WTC11 (cell line): ENCODE measurements around the gene KLF11. TPM values are rescaled to one million over a fixed set of nuclear protein-coding genes. Genes with fewer than 3 reads are reported as not detected.
A peak's percentile ranks its signal among the peaks of the same experiment; 100 is the strongest.

Experiments
- ATAC-seq: fragments of 200-7000 bp; cut with Tn5 transposase; 2 replicates; pipeline ENCODE4 v1.10.0; 2021; ENCODE audit warnings: mild to moderate bottlenecking, moderate library complexity
- CTCF ChIA-PET: fragments of 300-600 bp; sonication (Branson Sonifier 250); formaldehyde crosslinking; loops from one replicate; lab custom pipeline; 2021; ENCODE audit warnings: antibody characterized with exemption; lab: Charles Lee
- POLR2A ChIA-PET: fragments of 350-600 bp; sonication (Branson Sonifier 250); formaldehyde crosslinking; loops from one replicate; lab custom pipeline; 2021; ENCODE audit warnings: antibody characterized with exemption; lab: Charles Lee
- DNase-seq: peaks from one replicate; pipeline ENCODE4 v3.0.0; 2021; ENCODE audit warnings: low spot score
- H3K27ac Mint-ChIP-seq: 2 replicates; pipeline ENCODE4 v1.8.0; 2021; ENCODE audit warnings: mixed read lengths
- H3K27me3 Mint-ChIP-seq: 2 replicates; pipeline ENCODE4 v1.8.0; 2021; ENCODE audit warnings: low read depth, mild to moderate bottlenecking, moderate library complexity, mixed read lengths
- H3K36me3 Mint-ChIP-seq: 2 replicates; pipeline ENCODE4 v1.8.0; 2021; ENCODE audit warnings: mixed read lengths
- H3K4me1 Mint-ChIP-seq: 2 replicates; pipeline ENCODE4 v1.8.0; 2022; ENCODE audit warnings: mixed read lengths
- H3K4me3 Mint-ChIP-seq: 2 replicates; pipeline ENCODE4 v1.8.0; 2021; ENCODE audit warnings: mild to moderate bottlenecking, moderate library complexity, mixed read lengths
- H3K9me3 Mint-ChIP-seq: 2 replicates; pipeline ENCODE4 v1.8.0; 2021; ENCODE audit warnings: mixed read lengths
- CREM ChIP-seq: sonication (generic); formaldehyde crosslinking; IDR thresholded peaks from 2 replicates; pipeline ENCODE4 v1.8.1; 2022; ENCODE audit warnings: mild to moderate bottlenecking, missing genetic modification reagents, moderate library complexity
- ETV6 ChIP-seq: sonication (generic); formaldehyde crosslinking; IDR thresholded peaks from 2 replicates; pipeline ENCODE4 v1.8.1; 2022; ENCODE audit warnings: mild to moderate bottlenecking, missing genetic modification reagents
- IRF2 ChIP-seq: sonication (generic); formaldehyde crosslinking; IDR thresholded peaks from 2 replicates; pipeline ENCODE4 v1.8.0; 2022; ENCODE audit warnings: low read depth, missing genetic modification reagents, borderline replicate concordance
- JAZF1 ChIP-seq: fragments of 250-450 bp; sonication (Bioruptor Pico); IDR thresholded peaks from 2 replicates; pipeline ENCODE4 v1.9.0; 2021; ENCODE audit warnings: moderate library complexity, mild to moderate bottlenecking, inconsistent platforms
- MYBL2 ChIP-seq: sonication (generic); formaldehyde crosslinking; IDR thresholded peaks from 2 replicates; pipeline ENCODE4 v1.8.1; 2023; ENCODE audit warnings: mild to moderate bottlenecking, moderate library complexity, missing genetic modification reagents
- NR1H2 ChIP-seq: sonication (generic); formaldehyde crosslinking; IDR thresholded peaks from 2 replicates; pipeline ENCODE4 v1.9.0; 2021; ENCODE audit warnings: mild to moderate bottlenecking, moderate library complexity, missing genetic modification reagents
- NR2C2 ChIP-seq: sonication (generic); formaldehyde crosslinking; IDR thresholded peaks from 2 replicates; pipeline ENCODE4 v1.8.0; 2022; ENCODE audit warnings: mild to moderate bottlenecking, missing genetic modification reagents
- NR3C1 ChIP-seq: sonication (generic); formaldehyde crosslinking; conservative IDR thresholded peaks from 2 replicates; pipeline ENCODE4 v1.8.1; 2023; ENCODE audit warnings: low read depth, mild to moderate bottlenecking, missing genetic modification reagents
- PRRX2 ChIP-seq: fragments of 250-450 bp; sonication (Bioruptor Pico); IDR thresholded peaks from 2 replicates; pipeline ENCODE4 v1.8.0; 2021; ENCODE audit warnings: mild to moderate bottlenecking
- TEAD1 ChIP-seq: sonication (generic); formaldehyde crosslinking; IDR thresholded peaks from 2 replicates; pipeline ENCODE4 v1.8.0; 2022; ENCODE audit warnings: mild to moderate bottlenecking, missing genetic modification reagents
- ZNF317 ChIP-seq: sonication (generic); formaldehyde crosslinking; IDR thresholded peaks from 2 replicates; pipeline ENCODE4 v1.8.1; 2023; ENCODE audit warnings: low read depth, mild to moderate bottlenecking, moderate library complexity, missing genetic modification reagents, borderline replicate concordance
- total RNA-seq: library from RNA; stranded (reverse); gene quantifications from 3 replicates; pipeline ENCODE4 v1.2.3, GENCODE V29; 2021
- TF ChIP-seq, protein P1 (sequence below): fragments of 200-600 bp; IDR thresholded peaks from 2 replicates; pipeline ENCODE4 v1.8.0; 2022; ENCODE audit warnings: antibody characterized with exemption
- TF ChIP-seq, protein P2 (sequence below): sonication (generic); formaldehyde crosslinking; IDR thresholded peaks from 2 replicates; pipeline ENCODE4 v1.8.0; 2022; ENCODE audit warnings: mild to moderate bottlenecking, missing genetic modification reagents
- TF ChIP-seq, protein P3 (sequence below): sonication (generic); formaldehyde crosslinking; IDR thresholded peaks from 2 replicates; pipeline ENCODE4 v1.8.0; 2022; ENCODE audit warnings: mild to moderate bottlenecking, missing genetic modification reagents
- TF ChIP-seq, protein P4 (sequence below): fragments of 250-450 bp; sonication (Bioruptor Pico); conservative IDR thresholded peaks from 2 replicates; pipeline ENCODE4 v1.9.0; 2021; ENCODE audit warnings: mild to moderate bottlenecking
- TF ChIP-seq, protein P5 (sequence below): sonication (generic); formaldehyde crosslinking; IDR thresholded peaks from 2 replicates; pipeline ENCODE4 v1.8.0; 2022; ENCODE audit warnings: mild to moderate bottlenecking, missing genetic modification reagents

The KLF11 gene
- total RNA-seq, 1 experiment from 2014 or later: 8.8 TPM

DNA sequence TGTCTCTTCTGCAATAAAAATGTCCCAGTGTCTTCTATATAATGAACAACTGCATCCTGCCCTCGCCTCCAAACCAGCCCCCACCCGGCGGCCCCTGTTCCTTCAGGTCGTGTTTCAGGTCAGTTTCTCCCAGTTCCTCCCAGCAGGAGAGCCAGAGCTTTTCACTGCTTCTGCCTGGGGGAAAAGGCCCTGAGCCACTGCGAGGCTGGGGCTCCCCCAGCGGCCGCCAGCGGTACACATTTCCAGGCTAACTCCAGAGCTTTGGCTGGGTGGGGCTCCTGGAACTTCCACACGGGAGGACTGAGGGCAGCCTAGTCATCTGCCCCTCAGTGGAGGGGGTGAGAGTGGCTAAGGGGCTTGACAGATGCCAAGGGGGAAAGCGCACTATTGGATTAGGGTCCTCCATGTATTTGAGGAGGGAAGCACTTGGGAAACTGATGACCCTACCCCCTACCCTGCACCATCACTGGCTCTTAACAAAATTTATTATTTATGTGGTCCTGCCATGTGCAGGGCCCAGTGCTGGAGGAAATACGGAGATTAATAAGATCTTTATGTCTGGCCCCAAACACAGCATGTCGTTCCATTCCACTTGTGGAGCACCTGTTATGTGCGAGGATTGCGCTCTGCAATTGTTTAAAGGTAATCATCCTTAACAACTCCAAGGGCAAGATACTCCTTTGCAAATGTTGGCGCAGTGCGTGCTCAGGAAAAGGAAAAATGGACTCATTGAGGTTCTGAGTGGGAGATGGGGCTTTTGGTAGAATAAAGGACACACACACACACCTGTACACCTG is 54.2 kb downstream of the KLF11 start:
- peak; percentile 96 for ATAC-seq
- Mint-ChIP-seq H3K27me3 (peaks cover under 1% of the 10 kb centered on the region; the same call in 1 of the 2 replicates), H3K27ac (no peak overlapping the region), H3K4me3 (no peak overlapping the region), H3K36me3 (no peaks in the 10 kb centered on the region), H3K9me3 (peaks cover 3% of the 10 kb centered on the region), H3K4me1 (peaks cover 31% of the 10 kb centered on the region)
- TF ChIP-seq NR3C1 (CRISPR knock-in tag): no peak
- TF ChIP-seq MYBL2 (CRISPR knock-in tag): no peak
- TF ChIP-seq, protein P1, sequence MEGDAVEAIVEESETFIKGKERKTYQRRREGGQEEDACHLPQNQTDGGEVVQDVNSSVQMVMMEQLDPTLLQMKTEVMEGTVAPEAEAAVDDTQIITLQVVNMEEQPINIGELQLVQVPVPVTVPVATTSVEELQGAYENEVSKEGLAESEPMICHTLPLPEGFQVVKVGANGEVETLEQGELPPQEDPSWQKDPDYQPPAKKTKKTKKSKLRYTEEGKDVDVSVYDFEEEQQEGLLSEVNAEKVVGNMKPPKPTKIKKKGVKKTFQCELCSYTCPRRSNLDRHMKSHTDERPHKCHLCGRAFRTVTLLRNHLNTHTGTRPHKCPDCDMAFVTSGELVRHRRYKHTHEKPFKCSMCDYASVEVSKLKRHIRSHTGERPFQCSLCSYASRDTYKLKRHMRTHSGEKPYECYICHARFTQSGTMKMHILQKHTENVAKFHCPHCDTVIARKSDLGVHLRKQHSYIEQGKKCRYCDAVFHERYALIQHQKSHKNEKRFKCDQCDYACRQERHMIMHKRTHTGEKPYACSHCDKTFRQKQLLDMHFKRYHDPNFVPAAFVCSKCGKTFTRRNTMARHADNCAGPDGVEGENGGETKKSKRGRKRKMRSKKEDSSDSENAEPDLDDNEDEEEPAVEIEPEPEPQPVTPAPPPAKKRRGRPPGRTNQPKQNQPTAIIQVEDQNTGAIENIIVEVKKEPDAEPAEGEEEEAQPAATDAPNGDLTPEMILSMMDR: peak; percentile 85; the same call in 1 of the 2 replicates
- POLR2A ChIA-PET: interaction anchor here (0.5 to 1.1 kb wide), 3 partner anchors 25 to 697 kb away, joined by 4 to 5 read pairs (median 5); no protein-coding TSS in a partner anchor
- DNase-seq: peak; percentile 82
- CTCF ChIA-PET: interaction anchor here (0.5 to 3.9 kb wide), 54 partner anchors 9 to 846 kb away, joined by 3 to 166 read pairs (median 5); partner anchors contain the start of genes CYS1 and KLF11

DNA sequence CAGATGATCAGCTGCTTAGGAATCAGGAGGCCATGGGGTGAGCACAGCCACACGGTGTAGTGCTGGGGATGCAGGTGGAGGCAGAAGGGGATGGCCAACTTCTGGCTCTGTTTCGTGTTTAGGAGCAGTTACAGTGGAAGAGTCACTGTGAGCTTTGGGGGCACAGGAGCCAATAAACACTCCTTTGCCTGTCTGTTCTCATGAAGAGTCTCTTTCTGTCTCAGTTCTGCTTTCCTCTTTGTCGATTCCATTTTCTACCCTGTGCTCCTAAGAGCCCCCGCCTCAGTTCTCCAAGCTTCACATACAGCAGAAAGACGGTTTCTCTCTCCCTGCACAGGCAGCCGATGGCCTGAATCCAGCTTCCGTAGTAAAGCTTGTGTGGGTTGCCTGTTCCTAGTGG is 58.1 kb downstream of the KLF11 start:
- Mint-ChIP-seq H3K9me3 (peaks cover 7% of the 10 kb centered on the region), H3K4me3 (no peak overlapping the region), H3K27me3 (no peaks in the 10 kb centered on the region), H3K4me1 (peaks cover 10% of the 10 kb centered on the region), H3K27ac (no peak overlapping the region), H3K36me3 (peaks cover 5% of the 10 kb centered on the region)
- CTCF ChIA-PET: interaction anchor here (0.9 to 1.7 kb wide), 2 partner anchors 29 to 53 kb away, joined by 6 to 10 read pairs; no protein-coding TSS in a partner anchor
- DNase-seq: no peak
- TF ChIP-seq ZNF317 (CRISPR knock-in tag): no peak
- TF ChIP-seq TEAD1 (CRISPR knock-in tag): no peak
- no peak for TF ChIP-seq JAZF1
- TF ChIP-seq PRRX2 (CRISPR knock-in tag): no peak
- TF ChIP-seq CREM (CRISPR knock-in tag): no peak
- no peak for TF ChIP-seq ETV6
- no peak for ATAC-seq
- POLR2A ChIA-PET: no interaction called here

DNA sequence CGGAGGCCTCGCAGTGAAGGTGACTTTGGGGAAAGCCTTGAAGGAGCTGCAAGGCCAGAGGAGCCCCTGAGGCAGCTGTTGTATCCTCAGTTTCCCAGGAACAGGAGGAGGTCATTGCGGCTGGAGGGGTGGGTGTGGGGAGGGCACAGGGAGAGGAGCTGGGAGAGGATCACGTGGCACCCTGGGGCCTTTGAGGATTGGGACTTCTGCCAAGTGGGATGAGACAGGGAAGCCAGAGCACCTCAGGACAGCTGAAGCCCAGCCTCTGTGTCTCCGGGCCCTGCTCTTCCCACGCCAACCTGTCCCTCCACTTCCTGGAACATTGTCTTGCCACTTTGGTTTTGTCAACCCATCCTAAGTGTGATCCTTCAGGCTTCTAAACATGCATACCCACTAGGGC is 59.8 kb downstream of the KLF11 start:
- H3K4me1 Mint-ChIP-seq: no peaks in the 10 kb centered on the region
- ChIA-PET POLR2A (no interaction called here), CTCF (interaction anchor here (1.2 kb wide), 1 partner anchor 31 kb away, joined by 4 read pairs; no protein-coding TSS in a partner anchor)
- ATAC-seq (no peak), DNase-seq (no peak)
- H3K27ac Mint-ChIP-seq: no peak overlapping the region
- H3K27me3 Mint-ChIP-seq: no peaks in the 10 kb centered on the region
- H3K36me3 Mint-ChIP-seq: peaks cover 13% of the 10 kb centered on the region
- peaks cover 15% of the 10 kb centered on the region for H3K9me3 Mint-ChIP-seq
- no peak overlapping the region for H3K4me3 Mint-ChIP-seq
- TF ChIP-seq, protein P2, sequence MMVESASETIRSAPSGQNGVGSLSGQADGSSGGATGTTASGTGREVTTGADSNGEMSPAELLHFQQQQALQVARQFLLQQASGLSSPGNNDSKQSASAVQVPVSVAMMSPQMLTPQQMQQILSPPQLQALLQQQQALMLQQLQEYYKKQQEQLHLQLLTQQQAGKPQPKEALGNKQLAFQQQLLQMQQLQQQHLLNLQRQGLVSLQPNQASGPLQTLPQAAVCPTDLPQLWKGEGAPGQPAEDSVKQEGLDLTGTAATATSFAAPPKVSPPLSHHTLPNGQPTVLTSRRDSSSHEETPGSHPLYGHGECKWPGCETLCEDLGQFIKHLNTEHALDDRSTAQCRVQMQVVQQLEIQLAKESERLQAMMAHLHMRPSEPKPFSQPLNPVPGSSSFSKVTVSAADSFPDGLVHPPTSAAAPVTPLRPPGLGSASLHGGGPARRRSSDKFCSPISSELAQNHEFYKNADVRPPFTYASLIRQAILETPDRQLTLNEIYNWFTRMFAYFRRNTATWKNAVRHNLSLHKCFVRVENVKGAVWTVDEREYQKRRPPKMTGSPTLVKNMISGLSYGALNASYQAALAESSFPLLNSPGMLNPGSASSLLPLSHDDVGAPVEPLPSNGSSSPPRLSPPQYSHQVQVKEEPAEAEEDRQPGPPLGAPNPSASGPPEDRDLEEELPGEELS (CRISPR knock-in tag): no peak
- TF ChIP-seq, protein P1: no peak
- TF ChIP-seq, protein P3, sequence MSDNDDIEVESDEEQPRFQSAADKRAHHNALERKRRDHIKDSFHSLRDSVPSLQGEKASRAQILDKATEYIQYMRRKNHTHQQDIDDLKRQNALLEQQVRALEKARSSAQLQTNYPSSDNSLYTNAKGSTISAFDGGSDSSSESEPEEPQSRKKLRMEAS: no peak
- no peak for TF ChIP-seq NR1H2 (CRISPR knock-in tag)
- TF ChIP-seq IRF2 (CRISPR knock-in tag): no peak
- TF ChIP-seq, protein P4, sequence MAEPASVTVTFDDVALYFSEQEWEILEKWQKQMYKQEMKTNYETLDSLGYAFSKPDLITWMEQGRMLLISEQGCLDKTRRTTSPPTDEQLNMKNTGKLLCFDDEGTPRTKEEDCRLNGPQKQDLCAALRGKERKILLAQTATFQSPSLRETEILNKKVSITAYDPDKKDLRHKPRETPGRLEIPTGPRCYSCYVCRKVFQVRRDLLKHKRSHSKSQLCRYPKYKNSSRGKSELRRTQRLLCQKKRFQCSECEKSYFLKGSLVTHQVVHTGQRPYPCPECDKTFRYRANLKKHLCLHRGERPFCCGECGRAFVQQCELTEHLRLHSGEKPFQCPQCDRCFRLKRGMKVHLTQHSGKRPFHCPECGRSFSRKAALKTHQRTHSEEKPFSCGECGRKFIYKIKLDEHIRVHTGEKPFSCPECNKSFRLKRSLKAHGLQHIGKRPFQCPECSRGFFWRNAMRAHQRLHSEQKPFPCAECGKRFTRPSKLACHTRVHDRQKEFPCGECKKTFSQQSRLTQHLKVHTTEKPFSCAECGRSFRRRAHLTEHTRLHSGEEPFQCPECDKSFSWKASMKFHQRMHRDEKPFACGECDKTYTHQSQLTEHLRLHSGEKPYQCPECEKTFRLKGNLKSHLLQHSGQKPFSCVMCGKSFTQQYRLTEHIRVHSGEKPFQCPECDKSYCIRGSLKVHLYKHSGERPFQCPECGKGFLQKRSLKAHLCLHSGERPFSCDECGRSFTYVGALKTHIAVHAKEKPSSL: no peak
- no peak for TF ChIP-seq NR2C2 (CRISPR knock-in tag)
- TF ChIP-seq, protein P5, sequence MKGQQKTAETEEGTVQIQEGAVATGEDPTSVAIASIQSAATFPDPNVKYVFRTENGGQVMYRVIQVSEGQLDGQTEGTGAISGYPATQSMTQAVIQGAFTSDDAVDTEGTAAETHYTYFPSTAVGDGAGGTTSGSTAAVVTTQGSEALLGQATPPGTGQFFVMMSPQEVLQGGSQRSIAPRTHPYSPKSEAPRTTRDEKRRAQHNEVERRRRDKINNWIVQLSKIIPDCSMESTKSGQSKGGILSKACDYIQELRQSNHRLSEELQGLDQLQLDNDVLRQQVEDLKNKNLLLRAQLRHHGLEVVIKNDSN: no peak
